DND-41 (cell line): Measurements from ENCODE around the gene DRC7.

Experiments
- ATAC-seq: fragments of 200-7000 bp; cut with Tn5 transposase; 3 replicates; pipeline ENCODE4 v1.9.1; 2021; ENCODE audit warnings: low read depth; ENCODE audit not compliant: insufficient read depth
- DNase-seq: peaks from one replicate; pipeline ENCODE4 v3.0.0-alpha.2; 2020
- H2AFZ ChIP-seq: 2 replicates; pipeline ENCODE4 v1.6.0; 2012; ENCODE audit warnings: low read depth, low read length
- H3K27ac ChIP-seq: 2 replicates; pipeline ENCODE4 v1.5.1; 2012; ENCODE audit warnings: low read length, inconsistent platforms
- H3K27me3 ChIP-seq: fragments of 200-600 bp; sonication (generic); 2 replicates; pipeline ENCODE4 v1.6.0; 2012; ENCODE audit warnings: low read length, mild to moderate bottlenecking, inconsistent platforms; ENCODE audit not compliant: insufficient read depth, poor library complexity
- H3K36me3 ChIP-seq: 2 replicates; pipeline ENCODE4 v1.5.1; 2012; ENCODE audit warnings: low read length, inconsistent platforms; ENCODE audit not compliant: insufficient read depth
- H3K4me1 ChIP-seq: 2 replicates; pipeline ENCODE4 v1.5.1; 2012; ENCODE audit warnings: mild to moderate bottlenecking, low read length; ENCODE audit not compliant: insufficient read depth
- H3K4me2 ChIP-seq: 2 replicates; pipeline ENCODE4 v1.6.0; 2012; ENCODE audit warnings: mild to moderate bottlenecking, moderate library complexity, low read length, inconsistent platforms; ENCODE audit not compliant: insufficient read depth
- H3K4me3 ChIP-seq, 2 experiments: fragments of 200-600 bp in 1 of 2; shearing (Covaris generic) in 1 of 2; 2 replicates each; pipeline ENCODE4 v1.5.1; 2012 to 2016; ENCODE audit warnings: inconsistent platforms in 2 of 2, low read length in 2 of 2, mild to moderate bottlenecking in 2 of 2, low read depth in 1 of 2, moderate library complexity in 1 of 2
- H3K79me2 ChIP-seq: 2 replicates; pipeline ENCODE4 v1.6.0; 2012; ENCODE audit warnings: low read length, inconsistent platforms; ENCODE audit not compliant: insufficient read depth
- H3K9ac ChIP-seq: 2 replicates; pipeline ENCODE4 v1.6.0; 2012; ENCODE audit warnings: low read depth, mild to moderate bottlenecking, inconsistent platforms, low read length, moderate library complexity
- H3K9me3 ChIP-seq: 2 replicates; pipeline ENCODE4 v1.5.1; 2012; ENCODE audit warnings: low read length, moderate library complexity, mild to moderate bottlenecking, inconsistent platforms; ENCODE audit not compliant: insufficient read depth, severe bottlenecking
- H4K20me1 ChIP-seq: 2 replicates; pipeline ENCODE4 v1.6.0; 2012; ENCODE audit warnings: low read length; ENCODE audit not compliant: insufficient read depth
- CTCF ChIP-seq: IDR thresholded peaks from 2 replicates; pipeline ENCODE4 v1.5.1; 2012; ENCODE audit warnings: borderline replicate concordance, low read length, moderate library complexity, mild to moderate bottlenecking; ENCODE audit not compliant: poor library complexity, severe bottlenecking; ENCODE audit errors: extremely low read depth
- EZH2 ChIP-seq: IDR thresholded peaks from 3 replicates; pipeline ENCODE4 v1.6.1; 2012; ENCODE audit warnings: borderline replicate concordance, low read depth, mild to moderate bottlenecking, moderate library complexity, low read length, inconsistent platforms; ENCODE audit not compliant: severe bottlenecking

Gene DRC7

GRCh38 chr16:57749101-57749692, 54.6 kb downstream of the DRC7 start:
- Histone ChIP-seq H2AFZ (no peak overlapping the region), H3K4me1 (no peaks in the 10 kb centered on the region), H3K27ac (no peak overlapping the region), H3K4me2 (no peak overlapping the region), H3K9me3 (no peaks in the 10 kb centered on the region), H3K79me2 (no peaks in the 10 kb centered on the region), H4K20me1 (no peaks in the 10 kb centered on the region; the same call in 1 of the 2 replicates), H3K36me3 (peaks cover 67% of the 10 kb centered on the region), H3K4me3 (no peak overlapping the region), H3K27me3 (no peaks in the 10 kb centered on the region), H3K9ac (no peak overlapping the region)
- ATAC-seq (no peak), DNase-seq (no peak)
- TF ChIP-seq CTCF (no peak), EZH2 (no peak)

- Histone ChIP-seq H3K4me2 (no peak overlapping the region), H4K20me1 (no peaks in the 10 kb centered on the region; the same call in 1 of the 2 replicates), H3K27me3 (no peaks in the 10 kb centered on the region), H3K4me1 (no peaks in the 10 kb centered on the region), H3K36me3 (peaks cover 68% of the 10 kb centered on the region), H3K79me2 (no peaks in the 10 kb centered on the region), H2AFZ (no peak overlapping the region), H3K4me3 (no peak overlapping the region), H3K9ac (no peak overlapping the region), H3K9me3 (no peaks in the 10 kb centered on the region), H3K27ac (no peak overlapping the region)
- no peak for DNase-seq
- no peak for ATAC-seq
- TF ChIP-seq CTCF (no peak), EZH2 (no peak)
Measured at GRCh38 chr16:57749856-57750452, 55.3 kb downstream of the DRC7 start.

GRCh38 chr16:57750796-57751538, 56.4 kb downstream of the DRC7 start:
- TF ChIP-seq EZH2 (no peak), CTCF (no peak)
- H3K4me2 ChIP-seq, result no peak overlapping the region
- H3K9me3 ChIP-seq, result no peaks in the 10 kb centered on the region
- DNase-seq (no peak), ATAC-seq (no peak)
- no peak overlapping the region for H3K4me3 ChIP-seq
- no peak overlapping the region for H2AFZ ChIP-seq
- H3K79me2 ChIP-seq, result no peaks in the 10 kb centered on the region
- H3K27me3 ChIP-seq, result no peaks in the 10 kb centered on the region
- no peak overlapping the region for H3K27ac ChIP-seq
- no peaks in the 10 kb centered on the region for H3K4me1 ChIP-seq
- H3K9ac ChIP-seq, result no peak overlapping the region
- peaks cover 78% of the 10 kb centered on the region for H3K36me3 ChIP-seq
- no peaks in the 10 kb centered on the region; the same call in 1 of the 2 replicates for H4K20me1 ChIP-seq
